ENCODE measurements around the gene SART1.
"Not testable (repeated sequence)": the region's sequence is repeated elsewhere in the genome, so short reads cannot be mapped to it uniquely, and the experiment has no call there.

The SART1 gene

GRCh38 chr11:66020212-66020611 lies 58.7 kb downstream of the SART1 start:
- no peak for DNase-seq

- DNase-seq, result peak; percentile 71
These were observed 59.3 kb downstream of the SART1 start for GRCh38 chr11:66020618-66021357.

GRCh38 chr11:66022401-66023185 lies 61.1 kb downstream of the SART1 start:
- DNase-seq, result peak; percentile 86

GRCh38 chr11:66023186-66023440 lies 61.6 kb downstream of the SART1 start:
- not testable (repeated sequence) for DNase-seq

DNA sequence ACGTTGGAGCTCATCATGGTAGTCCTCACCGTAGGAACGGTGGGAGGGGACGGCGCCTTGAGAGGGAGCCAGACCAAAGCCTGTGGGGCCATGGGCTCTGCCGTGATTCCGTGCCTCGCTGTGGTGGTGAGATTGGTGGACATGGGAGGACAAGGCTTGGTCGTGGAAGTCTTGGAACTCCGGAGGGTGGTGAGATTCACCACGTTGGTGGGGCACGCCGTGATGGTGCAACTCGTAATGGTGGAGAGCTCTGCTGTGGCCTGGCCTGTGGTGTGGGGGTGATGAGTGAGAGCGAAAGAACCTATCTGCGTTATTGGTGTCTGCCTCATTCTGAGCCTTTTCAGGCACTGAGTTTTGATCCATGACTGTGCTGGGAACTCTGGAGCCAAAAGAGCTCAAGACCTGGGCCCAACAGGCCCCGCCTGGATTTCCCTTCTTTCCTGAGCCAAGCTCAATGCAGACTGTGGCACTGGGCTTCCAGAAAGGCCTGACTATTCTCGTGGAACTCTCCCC lies 64.5 kb downstream of the SART1 start, which contains the start of gene CATSPER1:
CATSPER1 (minus strand) TSS at position 463 of the 513 bp plus-strand sequence; CDS start at position 363, 100 bp downstream.
- no peak for DNase-seq
